ENCODE results near the gene IL9. TPM values are rescaled to one million over a fixed set of nuclear protein-coding genes. Genes with fewer than 3 reads are reported as not detected.

Gene IL9
- total RNA-seq, 4 donors from 2014 or later: not detected

GRCh38 chr5:135879591-135879990, 16.1 kb downstream of the IL9 start:
- H3K36me3 ChIP-seq: no peaks in the 10 kb centered on the region
- no peak for DNase-seq
- TF ChIP-seq CTCF (IDR thresholded peaks at IDR 0.05) (no peak), POLR2A (IDR thresholded peaks at IDR 0.05) (no peak)
- H3K27me3 ChIP-seq: no peaks in the 10 kb centered on the region
- H3K9me3 ChIP-seq: no peaks in the 10 kb centered on the region
- intact Hi-C loops (cut with DNase I): no loop called here
- 87 to 89% methylated on average over 3 of the region's 3 CpGs for WGBS, 2 donors
- no peaks in the 10 kb centered on the region for H3K4me1 ChIP-seq
- no peak overlapping the region for H3K4me3 ChIP-seq (replicated peaks in 1 of 3)
- H3K27ac ChIP-seq: no peak overlapping the region

- intact Hi-C loops (cut with DNase I): no loop called here
- H3K4me3 ChIP-seq (replicated peaks in 1 of 3): no peak overlapping the region
- no peaks in the 10 kb centered on the region for H3K27me3 ChIP-seq
- TF ChIP-seq POLR2A (IDR thresholded peaks at IDR 0.05) (no peak), CTCF (IDR thresholded peaks at IDR 0.05) (no peak)
- H3K36me3 ChIP-seq: no peaks in the 10 kb centered on the region
- peak; percentile 42 to 51 for DNase-seq
- no peaks in the 10 kb centered on the region for H3K9me3 ChIP-seq
- H3K4me1 ChIP-seq: no peaks in the 10 kb centered on the region
- H3K27ac ChIP-seq: no peak overlapping the region
- 37 to 52% methylated on average over 4 of the region's 4 CpGs for WGBS, 2 donors
Measured at GRCh38 chr5:135878156-135878620, 17.5 kb downstream of the IL9 start.

- 65 to 69% methylated on average over 6 of the region's 6 CpGs for WGBS, 2 donors
- no peak overlapping the region for H3K27ac ChIP-seq
- DNase-seq: no peak
- TF ChIP-seq CTCF (IDR thresholded peaks at IDR 0.05): no peak
- no peak for TF ChIP-seq POLR2A (IDR thresholded peaks at IDR 0.05)
- H3K9me3 ChIP-seq: no peaks in the 10 kb centered on the region
- intact Hi-C loops (cut with DNase I): no loop called here
- no peaks in the 10 kb centered on the region for H3K36me3 ChIP-seq
- no peaks in the 10 kb centered on the region for H3K4me1 ChIP-seq
- no peak overlapping the region for H3K4me3 ChIP-seq (replicated peaks in 1 of 3)
- H3K27me3 ChIP-seq: no peaks in the 10 kb centered on the region
Measured at GRCh38 chr5:135877570-135878155, 18.0 kb downstream of the IL9 start.

GRCh38 chr5:135876146-135876545, 19.5 kb downstream of the IL9 start:
- Histone ChIP-seq H3K9me3 (no peaks in the 10 kb centered on the region), H3K4me1 (no peaks in the 10 kb centered on the region), H3K27me3 (no peaks in the 10 kb centered on the region), H3K4me3 (replicated peaks in 1 of 3) (no peak overlapping the region), H3K36me3 (no peaks in the 10 kb centered on the region), H3K27ac (no peak overlapping the region)
- WGBS, 2 donors: 81 to 85% methylated on average over 5 of the region's 5 CpGs
- intact Hi-C loops (cut with DNase I): no loop called here
- no peak for TF ChIP-seq CTCF (IDR thresholded peaks at IDR 0.05)
- no peak for TF ChIP-seq POLR2A (IDR thresholded peaks at IDR 0.05)
- no peak for DNase-seq

GRCh38 chr5:135875567-135875966, 20.1 kb downstream of the IL9 start:
- no peak overlapping the region for H3K4me3 ChIP-seq (replicated peaks in 1 of 3)
- H3K36me3 ChIP-seq: no peaks in the 10 kb centered on the region
- no peaks in the 10 kb centered on the region for H3K9me3 ChIP-seq
- no peak overlapping the region for H3K27ac ChIP-seq
- TF ChIP-seq POLR2A (IDR thresholded peaks at IDR 0.05) (no peak), CTCF (IDR thresholded peaks at IDR 0.05) (no peak)
- H3K4me1 ChIP-seq: no peaks in the 10 kb centered on the region
- WGBS, 2 donors: 85 to 93% methylated on average over 3 of the region's 3 CpGs
- intact Hi-C loops (cut with DNase I): no loop called here
- no peaks in the 10 kb centered on the region for H3K27me3 ChIP-seq
- no peak for DNase-seq
